ENCODE results near the gene RTN4RL1.

- TF ChIP-seq, protein P1, sequence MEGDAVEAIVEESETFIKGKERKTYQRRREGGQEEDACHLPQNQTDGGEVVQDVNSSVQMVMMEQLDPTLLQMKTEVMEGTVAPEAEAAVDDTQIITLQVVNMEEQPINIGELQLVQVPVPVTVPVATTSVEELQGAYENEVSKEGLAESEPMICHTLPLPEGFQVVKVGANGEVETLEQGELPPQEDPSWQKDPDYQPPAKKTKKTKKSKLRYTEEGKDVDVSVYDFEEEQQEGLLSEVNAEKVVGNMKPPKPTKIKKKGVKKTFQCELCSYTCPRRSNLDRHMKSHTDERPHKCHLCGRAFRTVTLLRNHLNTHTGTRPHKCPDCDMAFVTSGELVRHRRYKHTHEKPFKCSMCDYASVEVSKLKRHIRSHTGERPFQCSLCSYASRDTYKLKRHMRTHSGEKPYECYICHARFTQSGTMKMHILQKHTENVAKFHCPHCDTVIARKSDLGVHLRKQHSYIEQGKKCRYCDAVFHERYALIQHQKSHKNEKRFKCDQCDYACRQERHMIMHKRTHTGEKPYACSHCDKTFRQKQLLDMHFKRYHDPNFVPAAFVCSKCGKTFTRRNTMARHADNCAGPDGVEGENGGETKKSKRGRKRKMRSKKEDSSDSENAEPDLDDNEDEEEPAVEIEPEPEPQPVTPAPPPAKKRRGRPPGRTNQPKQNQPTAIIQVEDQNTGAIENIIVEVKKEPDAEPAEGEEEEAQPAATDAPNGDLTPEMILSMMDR (IDR thresholded peaks at IDR 0.05; ENCODE audit: low read depth, low read length, poor library complexity, severe bottlenecking), result no peak
- TF ChIP-seq EZH2phosphoT487 (IDR thresholded peaks at IDR 0.05; ENCODE audit: borderline replicate concordance, low read length), result no peak
These were observed 126.8 kb downstream of the RTN4RL1 start for GRCh38 chr17:1898332-1898731.
